Thymus (tissue), 11 donors: ENCODE results near the gene NDOR1. TPM values are rescaled to one million over a fixed set of nuclear protein-coding genes. Genes with fewer than 3 reads are reported as not detected.

Experiments used
- DNase-seq, 9 donors: peaks; one replicate each; pipeline ENCODE4 v3.0.0-alpha.2; 2013; ENCODE audit warnings: low spot score in 9 of 9, low read depth in 6 of 9, missing footprints in 1 of 9
- H3K27ac ChIP-seq, 2 donors: one replicate each; pipeline ENCODE4 v1.5.1; 2013; ENCODE audit warnings: control low read depth in 1 of 2, low read depth in 1 of 2, low read length in 1 of 2, mild to moderate bottlenecking in 1 of 2, moderate library complexity in 1 of 2
- H3K27me3 ChIP-seq, 2 donors: one replicate each; pipeline ENCODE4 v1.5.1; 2013; ENCODE audit warnings: low read length in 1 of 2; ENCODE audit not compliant: control insufficient read depth in 2 of 2, insufficient read depth in 1 of 2
- H3K36me3 ChIP-seq, 2 donors: one replicate each; pipeline ENCODE4 v1.5.1; 2013; ENCODE audit warnings: low read length in 1 of 2, mild to moderate bottlenecking in 1 of 2, moderate library complexity in 1 of 2; ENCODE audit not compliant: control insufficient read depth in 2 of 2, insufficient read depth in 2 of 2
- H3K4me1 ChIP-seq, 2 donors: one replicate each; pipeline ENCODE4 v1.5.1; 2013; ENCODE audit warnings: low read length in 2 of 2; ENCODE audit not compliant: control insufficient read depth in 2 of 2, insufficient read depth in 2 of 2
- H3K4me3 ChIP-seq, 2 donors: one replicate each; pipeline ENCODE4 v1.5.1; 2013; ENCODE audit warnings: low read length in 2 of 2, control low read depth in 1 of 2, mild to moderate bottlenecking in 1 of 2
- H3K9me3 ChIP-seq, 2 donors: one replicate each; pipeline ENCODE4 v1.5.1; 2013; ENCODE audit warnings: low read length in 1 of 2, mild to moderate bottlenecking in 1 of 2; ENCODE audit not compliant: control insufficient read depth in 2 of 2, insufficient read depth in 1 of 2
- WGBS: extraction: QIAGEN DNeasy Blood & Tissue Kit; methylation state at CpG from one replicate; pipeline ENCODE4 v1.1.7; 2013; 5-methylcytosine and 5-hydroxymethylcytosine counted together
- polyA plus RNA-seq: library from polyadenylated mRNA; stranded (reverse); fragments of 200-250 nt; gene quantifications from one replicate; pipeline ENCODE4 v1.2.3, GENCODE V29; 2013
- total RNA-seq: library from RNA; stranded (reverse); fragments of 120-200 nt; gene quantifications from one replicate; pipeline ENCODE4 v1.2.4, GENCODE V29; 2013
- donor health status: healthy.

The NDOR1 gene
- total and polyA plus RNA-seq, 2 donors: 4.7 to 20.4 TPM

DNA sequence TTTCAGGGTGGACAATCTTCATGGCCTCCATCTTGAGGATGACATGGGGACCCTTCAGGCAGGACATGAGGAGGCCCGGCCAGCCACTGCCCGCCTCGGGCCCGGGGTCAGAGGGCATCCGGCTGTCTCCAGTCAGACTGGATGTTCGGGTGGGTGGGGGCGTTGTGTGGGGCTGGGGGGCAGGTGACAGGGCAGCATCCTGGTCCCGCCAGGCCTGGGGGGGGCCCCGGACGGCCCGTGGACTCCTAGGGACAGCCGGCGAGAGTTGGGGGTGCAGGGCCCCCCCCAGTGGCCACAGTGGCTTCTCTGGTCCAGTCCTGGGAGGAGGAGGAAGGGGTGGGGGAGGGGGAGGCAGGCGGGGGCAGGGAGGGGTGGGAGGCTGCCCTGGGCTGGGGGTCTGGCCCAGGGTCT is 15.6 kb downstream of the NDOR1 start:
- peaks cover 14 to 17% of the 10 kb centered on the region in 2 donors for H3K4me1 ChIP-seq
- H3K27ac ChIP-seq: no peak overlapping the region
- 95% methylated on average over 14 of the region's 14 CpGs for WGBS
- no peak overlapping the region for H3K4me3 ChIP-seq
- H3K36me3 ChIP-seq: peaks cover 4 to 12% of the 10 kb centered on the region in 2 donors
- DNase-seq: no peak
- H3K27me3 ChIP-seq: peaks cover 19 to 39% of the 10 kb centered on the region in 2 donors
- no peaks in the 10 kb centered on the region for H3K9me3 ChIP-seq

DNA sequence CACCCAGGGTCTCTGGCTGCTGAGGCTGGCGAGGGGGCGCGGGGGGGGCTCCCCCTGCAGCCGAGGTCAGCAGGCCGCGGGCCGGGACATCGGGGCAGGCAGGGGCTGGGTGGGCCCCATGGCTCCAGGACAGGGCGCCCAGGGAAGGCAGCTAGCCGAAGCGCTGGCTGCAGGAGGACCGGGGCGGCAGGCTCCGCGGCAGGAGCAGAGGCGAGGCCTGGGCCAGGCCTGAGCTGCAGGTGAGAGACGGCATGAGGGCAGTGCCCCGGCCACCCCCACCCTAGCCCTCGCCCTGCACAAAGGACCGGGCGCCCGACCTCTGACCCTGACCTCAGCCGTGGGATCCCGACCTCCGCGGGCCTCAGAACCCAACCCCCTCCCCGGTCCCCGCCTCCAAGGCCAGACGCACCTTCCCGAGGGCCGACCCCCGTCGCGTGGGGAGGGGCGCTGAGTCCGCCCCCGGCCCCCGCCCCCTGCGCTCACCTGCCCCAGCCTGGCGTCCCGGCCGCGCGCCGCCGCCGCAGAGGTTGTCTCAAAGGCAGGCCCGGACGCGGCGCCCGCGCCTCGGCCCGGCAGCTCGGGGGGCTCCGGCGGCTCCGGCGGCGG is 16.1 kb downstream of the NDOR1 start:
- Histone ChIP-seq H3K27me3 (peaks cover 19 to 44% of the 10 kb centered on the region in 2 donors), H3K36me3 (peaks cover 3 to 6% of the 10 kb centered on the region in 2 donors), H3K27ac (no peak overlapping the region), H3K4me3 (peak overlapping the region in 1 of 2 donors; percentile 68), H3K9me3 (no peaks in the 10 kb centered on the region), H3K4me1 (peaks cover 14 to 17% of the 10 kb centered on the region in 2 donors)
- 14% methylated on average over 61 of the region's 61 CpGs for WGBS
- DNase-seq: no peak

DNA sequence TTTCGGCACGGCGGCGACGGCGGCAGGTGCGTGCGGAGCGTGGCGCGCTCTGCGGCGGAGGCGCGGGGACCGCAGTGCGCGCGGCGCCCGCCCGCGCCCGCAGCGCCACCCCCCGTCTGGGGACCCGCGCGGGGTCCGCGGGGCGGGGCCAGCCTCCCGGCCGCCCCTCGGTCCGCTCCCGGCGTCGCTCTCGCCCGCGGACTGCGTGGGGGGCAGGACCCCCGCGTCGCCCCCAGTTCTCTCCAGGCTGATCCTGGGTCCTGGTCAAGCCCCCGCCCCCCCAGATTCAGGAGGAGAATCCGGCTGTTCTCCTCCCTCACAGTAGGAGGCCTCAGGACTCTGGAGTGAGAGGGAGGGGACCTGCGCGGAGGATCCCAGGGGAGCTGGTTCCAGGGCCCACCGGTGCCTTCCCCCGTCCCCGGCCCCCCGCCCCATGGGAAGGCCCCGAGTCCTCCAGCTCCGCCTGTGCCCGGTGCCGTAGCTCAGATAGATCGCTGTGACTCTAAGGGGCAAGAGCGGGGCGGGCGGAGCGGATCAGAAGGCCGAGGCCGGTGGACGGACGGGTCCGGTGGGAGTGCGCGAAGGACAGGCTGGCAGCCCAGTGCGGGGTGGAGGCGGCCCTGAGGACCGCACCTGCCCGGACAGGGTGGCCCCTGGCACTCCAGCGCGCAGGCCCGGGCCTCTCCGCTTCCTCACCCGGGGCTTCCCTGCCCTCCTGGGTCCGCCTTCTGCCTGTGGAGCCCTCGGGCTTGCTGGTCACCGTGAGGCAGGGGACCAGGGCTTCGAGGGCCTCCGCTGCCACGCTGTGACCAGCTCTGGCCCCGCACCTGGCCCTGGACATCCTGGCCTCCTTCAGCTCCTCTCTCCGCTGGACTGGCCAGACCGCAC is 16.9 kb downstream of the NDOR1 start, which contains the start of gene RNF208:
Gene RNF208 (minus strand): TSS at position 51 of the 888 bp plus-strand sequence. CDS start 1,028 bp downstream, outside the sequence.
- Histone ChIP-seq H3K9me3 (no peaks in the 10 kb centered on the region), H3K4me1 (peaks cover 17% of the 10 kb centered on the region in 2 donors), H3K4me3 (peak within 1 kb of the TSS; percentile 68 to 82), H3K27ac (peak within 1 kb of the TSS; percentile 43 to 92), H3K27me3 (peaks cover 23 to 52% of the 10 kb centered on the region in 2 donors), H3K36me3 (peaks cover 0 to under 1% of the 10 kb centered on the region in 2 donors)
- DNase-seq: no peak
- WGBS: 4% methylated on average over 88 of the region's 88 CpGs

DNA sequence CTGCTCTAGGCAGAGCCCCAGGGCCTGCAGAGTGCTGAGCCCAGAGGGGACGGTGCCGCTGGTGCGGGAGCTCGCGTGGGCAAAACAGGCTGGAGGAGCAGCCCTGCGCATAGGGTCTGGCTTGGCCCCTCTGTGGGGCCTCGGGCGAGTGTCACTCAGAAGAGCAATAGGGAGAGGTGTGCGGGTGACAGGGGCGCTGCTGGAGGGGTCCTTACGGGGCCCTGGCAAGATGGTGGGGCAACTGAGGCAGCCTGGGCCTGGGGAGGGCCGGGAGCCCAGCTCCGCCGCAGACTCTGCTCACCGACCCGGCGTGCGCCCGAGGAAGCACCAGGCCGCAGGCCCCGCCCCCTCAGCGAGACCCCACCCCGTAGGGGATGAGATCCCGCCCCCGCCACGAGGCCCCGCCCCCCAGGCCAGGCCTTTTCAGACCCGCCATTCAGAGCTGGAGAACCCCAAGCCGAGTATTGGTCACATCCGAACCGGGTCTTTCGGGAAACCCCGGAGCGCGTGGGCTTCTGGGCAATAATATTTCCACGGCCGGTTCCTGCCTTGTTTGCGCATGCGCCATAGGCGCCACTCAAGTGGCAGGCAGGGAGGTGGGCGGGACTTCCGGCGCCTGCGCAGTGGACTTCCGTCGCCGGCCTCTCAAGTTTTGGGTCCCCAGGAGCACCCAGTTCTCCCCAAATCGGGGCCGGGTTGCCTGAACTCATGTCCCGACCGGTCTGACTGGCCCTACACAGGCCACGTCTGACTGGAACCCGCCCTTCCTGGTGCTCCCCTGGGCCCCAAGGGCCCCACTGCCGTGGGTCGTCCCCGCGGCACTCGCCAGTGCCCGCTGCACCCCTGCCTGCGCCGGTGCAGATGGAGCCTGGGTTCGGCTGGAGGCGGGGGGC is 17.8 kb downstream of the NDOR1 start:
- Histone ChIP-seq H3K27ac (peak overlapping the region; percentile 79 to 92), H3K27me3 (peaks cover 25 to 56% of the 10 kb centered on the region in 2 donors), H3K36me3 (no peaks in the 10 kb centered on the region), H3K9me3 (no peaks in the 10 kb centered on the region), H3K4me1 (peaks cover 17 to 20% of the 10 kb centered on the region in 2 donors), H3K4me3 (peak overlapping the region; percentile 68 to 82)
- peak; percentile 90 to 98 (median 93) for DNase-seq
- WGBS: under 1% methylated on average over 63 of the region's 63 CpGs

DNA sequence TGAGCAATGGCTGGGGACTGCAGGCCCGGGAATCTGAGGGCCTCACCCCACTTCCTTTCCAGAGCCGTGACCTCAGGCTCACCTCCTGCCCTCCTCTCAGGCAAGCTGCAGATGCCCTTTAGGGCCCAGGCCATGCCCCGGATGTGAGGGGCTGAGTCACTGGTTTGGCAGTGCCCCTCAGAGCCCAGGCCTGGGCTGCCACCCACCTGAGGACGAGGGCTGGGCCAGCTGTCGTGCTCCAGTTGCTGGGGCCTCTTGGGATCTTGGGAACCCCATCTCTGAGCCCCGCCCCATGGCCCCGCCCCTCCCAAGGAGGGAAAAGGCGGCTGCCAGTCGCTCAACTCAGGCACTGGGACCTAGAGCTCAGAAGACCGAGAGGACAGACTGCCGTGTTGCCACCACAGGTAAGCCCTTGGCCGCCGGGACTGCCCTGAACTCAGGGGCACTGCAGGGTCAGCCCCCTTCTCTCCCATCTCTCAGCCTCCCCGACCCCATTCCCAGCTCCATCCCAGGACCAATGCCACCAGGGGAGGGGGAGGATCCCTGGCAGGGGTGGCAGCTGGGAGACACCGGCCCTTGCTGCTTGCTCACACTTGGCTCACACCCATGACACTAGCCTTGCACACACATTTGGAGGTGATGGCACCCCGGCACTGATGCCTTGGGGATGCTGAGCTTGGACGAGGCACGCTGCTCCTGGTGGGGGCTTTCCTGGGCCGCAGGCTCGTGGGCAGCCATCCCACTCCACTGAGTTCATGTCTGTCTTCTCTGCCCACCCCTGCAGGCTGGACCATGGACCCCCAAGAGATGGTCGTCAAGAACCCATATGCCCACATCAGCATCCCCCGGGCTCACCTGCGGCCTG is 19.6 kb downstream of the NDOR1 start, which contains the start of gene CYSRT1:
Gene CYSRT1 (plus strand): TSS at position 345 of the 865 bp plus-strand sequence. CDS start 448 bp downstream, at position 793.
- Histone ChIP-seq H3K27me3 (peaks cover 25 to 70% of the 10 kb centered on the region in 2 donors), H3K4me3 (peak within 1 kb of the TSS; percentile 68 to 82), H3K9me3 (no peaks in the 10 kb centered on the region), H3K36me3 (no peaks in the 10 kb centered on the region), H3K27ac (peak within 1 kb of the TSS in 1 of 2 donors; percentile 79), H3K4me1 (peaks cover 17 to 20% of the 10 kb centered on the region in 2 donors)
- no peak for DNase-seq
- 57% methylated on average over 23 of the region's 23 CpGs for WGBS

DNA sequence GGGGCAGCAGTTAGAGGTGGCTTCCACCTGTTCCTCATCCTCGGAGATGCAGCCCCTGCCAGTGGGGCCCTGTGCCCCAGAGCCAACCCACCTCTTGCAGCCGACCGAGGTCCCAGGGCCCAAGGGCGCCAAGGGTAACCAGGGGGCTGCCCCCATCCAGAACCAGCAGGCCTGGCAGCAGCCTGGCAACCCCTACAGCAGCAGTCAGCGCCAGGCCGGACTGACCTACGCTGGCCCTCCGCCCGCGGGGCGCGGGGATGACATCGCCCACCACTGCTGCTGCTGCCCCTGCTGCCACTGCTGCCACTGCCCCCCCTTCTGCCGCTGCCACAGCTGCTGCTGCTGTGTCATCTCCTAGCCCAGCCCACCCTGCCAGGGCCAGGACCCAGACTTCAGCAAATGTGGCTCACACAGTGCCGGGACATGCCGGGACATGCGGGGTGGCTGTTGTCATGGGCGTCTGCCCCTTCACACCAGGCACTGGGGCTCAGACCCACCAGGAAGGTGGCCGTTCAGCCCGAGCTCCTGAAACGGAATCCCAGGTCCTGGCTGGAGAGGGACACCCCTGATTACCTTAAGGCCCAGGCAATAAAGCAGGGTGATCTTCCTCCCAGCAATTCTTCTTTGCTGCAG is 20.3 kb downstream of the NDOR1 start:
- no peak overlapping the region for H3K27ac ChIP-seq
- WGBS: 85% methylated on average over 21 of the region's 21 CpGs
- DNase-seq: no peak
- no peaks in the 10 kb centered on the region for H3K9me3 ChIP-seq
- H3K4me1 ChIP-seq: peaks cover 17 to 20% of the 10 kb centered on the region in 2 donors
- H3K36me3 ChIP-seq: no peaks in the 10 kb centered on the region
- H3K27me3 ChIP-seq: peaks cover 25 to 70% of the 10 kb centered on the region in 2 donors
- no peak overlapping the region for H3K4me3 ChIP-seq

DNA sequence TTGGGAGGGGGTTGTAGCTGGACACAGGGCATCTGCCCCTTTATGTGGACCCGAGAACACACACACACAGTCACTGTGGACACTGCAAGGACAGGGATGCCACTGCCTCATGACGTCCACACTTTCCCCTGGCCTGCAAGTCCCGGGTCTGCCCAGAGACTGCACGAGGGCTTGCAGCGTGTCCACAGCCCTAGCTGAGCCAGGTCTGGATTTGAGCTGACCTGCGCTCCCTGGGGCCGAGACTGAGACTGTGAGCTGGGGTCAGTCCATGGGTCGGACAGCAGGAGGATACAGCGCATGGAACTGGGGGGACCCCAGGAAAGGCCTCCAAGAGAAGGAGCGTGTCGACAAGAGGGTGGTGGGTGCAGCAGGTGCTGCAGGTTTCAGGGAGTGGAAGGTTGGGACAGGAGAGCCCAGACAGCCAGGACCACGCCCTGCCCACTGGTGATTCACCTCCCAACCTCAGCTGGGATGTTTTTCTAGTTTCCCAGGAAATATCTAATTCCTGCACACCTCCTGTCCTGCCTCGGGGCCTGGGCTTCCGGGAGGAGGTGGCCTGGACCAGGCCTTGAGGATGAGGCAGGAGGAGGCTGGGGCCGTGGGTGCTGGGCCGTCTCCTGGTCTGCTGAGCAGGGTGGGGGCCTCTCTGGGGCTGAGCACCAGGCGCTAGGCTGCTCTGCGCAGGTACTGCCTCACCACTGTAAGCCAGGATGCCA is 21.0 kb downstream of the NDOR1 start:
- Histone ChIP-seq H3K4me3 (no peak overlapping the region), H3K27ac (no peak overlapping the region), H3K9me3 (no peaks in the 10 kb centered on the region), H3K4me1 (peaks cover 17 to 20% of the 10 kb centered on the region in 2 donors), H3K36me3 (no peaks in the 10 kb centered on the region), H3K27me3 (peaks cover 20 to 69% of the 10 kb centered on the region in 2 donors)
- DNase-seq: no peak
- WGBS: 82% methylated on average over 18 of the region's 18 CpGs
